Endothelial cell (in vitro differentiated cells): ENCODE measurements around the gene ZNF750. TPM values are rescaled to one million over a fixed set of nuclear protein-coding genes. Genes with fewer than 3 reads are reported as not detected.
"Not testable (repeated sequence)": the region's sequence is repeated elsewhere in the genome, so short reads cannot be mapped to it uniquely, and the experiment has no call there.

Experiments used
- DNase-seq: peaks from one replicate; pipeline ENCODE4 v3.0.0; 2021; ENCODE audit warnings: low spot score
- H3K27ac Mint-ChIP-seq: one replicate; pipeline ENCODE4 v1.8.0; 2021; ENCODE audit warnings: mixed read lengths, inconsistent platforms; ENCODE audit not compliant: unreplicated experiment
- H3K27me3 Mint-ChIP-seq: one replicate; pipeline ENCODE4 v1.8.0; 2021; ENCODE audit warnings: mild to moderate bottlenecking, moderate library complexity, mixed read lengths, inconsistent platforms; ENCODE audit not compliant: unreplicated experiment
- H3K36me3 Mint-ChIP-seq: one replicate; pipeline ENCODE4 v1.8.0; 2021; ENCODE audit warnings: mild to moderate bottlenecking, low read depth, mixed read lengths, inconsistent platforms; ENCODE audit not compliant: unreplicated experiment
- H3K4me1 Mint-ChIP-seq: one replicate; pipeline ENCODE4 v1.8.0; 2021; ENCODE audit warnings: mild to moderate bottlenecking, mixed read lengths, inconsistent platforms; ENCODE audit not compliant: unreplicated experiment
- H3K4me3 Mint-ChIP-seq: one replicate; pipeline ENCODE4 v1.8.0; 2021; ENCODE audit warnings: mild to moderate bottlenecking, mixed read lengths, inconsistent platforms; ENCODE audit not compliant: unreplicated experiment
- H3K9me3 Mint-ChIP-seq: one replicate; pipeline ENCODE4 v1.8.0; 2021; ENCODE audit warnings: mixed read lengths, inconsistent platforms; ENCODE audit not compliant: unreplicated experiment
- CTCF ChIP-seq: fragments of 200-600 bp; sonication (generic); IDR thresholded peaks from one replicate; pipeline ENCODE4 v1.5.0; 2021; ENCODE audit warnings: antibody characterized with exemption; ENCODE audit not compliant: unreplicated experiment
- total RNA-seq: library from RNA; stranded (reverse); fragmentation: NEBNext Ultra II Directional; extraction: Animal tissue kit (Norgen Biotek cat#: 25700); gene quantifications from one replicate; pipeline ENCODE4 v1.2.1, GENCODE V29; 2021; ENCODE audit not compliant: unreplicated experiment

ZNF750 gene
- total RNA-seq, 1 donor from 2014 or later, result 0.31 TPM

GRCh38 chr17:82786427-82786826 is 53.4 kb downstream of the ZNF750 start:
- no peak for TF ChIP-seq CTCF
- H3K4me1 Mint-ChIP-seq, result peaks cover 9% of the 10 kb centered on the region
- H3K4me3 Mint-ChIP-seq, result no peak overlapping the region
- no peak overlapping the region for H3K27ac Mint-ChIP-seq
- peaks cover 7% of the 10 kb centered on the region for H3K27me3 Mint-ChIP-seq
- no peak for DNase-seq
- peaks cover 17% of the 10 kb centered on the region for H3K36me3 Mint-ChIP-seq
- no peaks in the 10 kb centered on the region for H3K9me3 Mint-ChIP-seq

GRCh38 chr17:82785581-82785980 is 54.2 kb downstream of the ZNF750 start:
- DNase-seq, H3K27ac Mint-ChIP-seq, H3K9me3 Mint-ChIP-seq, H3K4me3 Mint-ChIP-seq, H3K27me3 Mint-ChIP-seq, H3K4me1 Mint-ChIP-seq: not testable (repeated sequence)
- H3K36me3 Mint-ChIP-seq, result peaks cover 13% of the 10 kb centered on the region

GRCh38 chr17:82783498-82783897 is 56.3 kb downstream of the ZNF750 start:
- H3K27me3 Mint-ChIP-seq, result peaks cover 7% of the 10 kb centered on the region
- H3K9me3 Mint-ChIP-seq, result no peaks in the 10 kb centered on the region
- no peak for DNase-seq
- peaks cover 12% of the 10 kb centered on the region for H3K36me3 Mint-ChIP-seq
- peaks cover 9% of the 10 kb centered on the region for H3K4me1 Mint-ChIP-seq
- H3K4me3 Mint-ChIP-seq, result no peak overlapping the region
- no peak for TF ChIP-seq CTCF
- H3K27ac Mint-ChIP-seq, result peak overlapping the region; percentile 94

- TF ChIP-seq CTCF, result no peak
- Mint-ChIP-seq H3K4me1 (peaks cover 9% of the 10 kb centered on the region), H3K9me3 (no peaks in the 10 kb centered on the region), H3K27ac (peak overlapping the region; percentile 94), H3K36me3 (peaks cover 12% of the 10 kb centered on the region), H3K4me3 (peak overlapping the region; percentile 42), H3K27me3 (peaks cover 7% of the 10 kb centered on the region)
- DNase-seq, result peak; percentile 19
These were observed 57.1 kb downstream of the ZNF750 start for GRCh38 chr17:82782657-82783207.

- peaks cover 7% of the 10 kb centered on the region for H3K27me3 Mint-ChIP-seq
- H3K4me3 Mint-ChIP-seq, result no peak overlapping the region
- no peak overlapping the region for H3K27ac Mint-ChIP-seq
- peak; percentile 73 for TF ChIP-seq CTCF
- H3K4me1 Mint-ChIP-seq, result peaks cover 9% of the 10 kb centered on the region
- no peaks in the 10 kb centered on the region for H3K9me3 Mint-ChIP-seq
- peaks cover 19% of the 10 kb centered on the region for H3K36me3 Mint-ChIP-seq
- peak; percentile 89 for DNase-seq
These were observed 57.9 kb downstream of the ZNF750 start for GRCh38 chr17:82781894-82782274.
